Neural cell (in vitro differentiated cells): ENCODE data around the gene C8A. TPM values are rescaled to one million over a fixed set of nuclear protein-coding genes. Genes with fewer than 3 reads are reported as not detected.

Experiments used
- H2AFZ ChIP-seq: fragments of 200-600, 300-800 bp; sonication (generic), shearing (Covaris generic); 2 replicates; pipeline ENCODE4 v1.6.0; 2014; ENCODE audit warnings: low read depth, mild to moderate bottlenecking, antibody characterized with exemption, low read length, moderate library complexity
- H3F3A ChIP-seq: fragments of 200-600 bp; shearing (Covaris generic); 2 replicates; pipeline ENCODE4 v1.6.1; 2016; ENCODE audit warnings: mild to moderate bottlenecking, moderate library complexity, mixed read lengths, antibody characterized with exemption, low read length; ENCODE audit not compliant: insufficient read depth, poor library complexity, severe bottlenecking
- H3K27ac ChIP-seq: fragments of 200-600, 300-800 bp; sonication (generic), shearing (Covaris generic); 2 replicates; pipeline ENCODE4 v1.5.1; 2014; ENCODE audit warnings: mild to moderate bottlenecking, low read length, moderate library complexity
- H3K27me3 ChIP-seq: fragments of 300-800, 200-600 bp; sonication (generic), shearing (Covaris generic); 2 replicates; pipeline ENCODE4 v1.6.0; 2014; ENCODE audit warnings: mild to moderate bottlenecking, low read depth, low read length, moderate library complexity; ENCODE audit not compliant: insufficient read depth
- H3K36me3 ChIP-seq: fragments of 300-800, 200-600 bp; sonication (generic), shearing (Covaris generic); 2 replicates; pipeline ENCODE4 v1.5.1; 2014; ENCODE audit warnings: mild to moderate bottlenecking, antibody characterized with exemption, low read length, moderate library complexity; ENCODE audit not compliant: insufficient read depth
- H3K4me2 ChIP-seq: fragments of 300-800, 200-600 bp; sonication (generic), shearing (Covaris generic); 2 replicates; pipeline ENCODE4 v1.6.0; 2014; ENCODE audit warnings: mild to moderate bottlenecking, low read length
- H3K4me3 ChIP-seq: fragments of 300-800, 200-600 bp; sonication (generic), shearing (Covaris generic); 2 replicates; pipeline ENCODE4 v1.5.1; 2014; ENCODE audit warnings: mild to moderate bottlenecking, low read length, moderate library complexity
- H3K79me2 ChIP-seq: fragments of 200-600 bp; shearing (Covaris generic); replicated peaks from 2 replicates; pipeline ENCODE4 v1.6.0; 2014; ENCODE audit warnings: mild to moderate bottlenecking, low read length, moderate library complexity; ENCODE audit not compliant: insufficient read depth
- H3K9ac ChIP-seq: fragments of 300-800, 200-600 bp; sonication (generic), shearing (Covaris generic); 2 replicates; pipeline ENCODE4 v1.6.1; 2016; ENCODE audit warnings: mild to moderate bottlenecking, low read length, mixed read lengths
- H3K9me2 ChIP-seq: fragments of 200-600 bp; shearing (Covaris generic); 2 replicates; pipeline ENCODE4 v1.6.1; 2016; ENCODE audit warnings: mild to moderate bottlenecking, low read length, mixed read lengths; ENCODE audit not compliant: insufficient read depth
- H3K9me3 ChIP-seq: fragments of 200-600, 300-800 bp; sonication (generic), shearing (Covaris generic); 2 replicates; pipeline ENCODE4 v1.6.1; 2016; ENCODE audit warnings: mild to moderate bottlenecking, mixed run types, low read length, moderate library complexity, mixed read lengths
- H4K20me1 ChIP-seq: fragments of 200-600 bp; shearing (Covaris generic); 2 replicates; pipeline ENCODE4 v1.6.1; 2016; ENCODE audit warnings: mild to moderate bottlenecking, mixed run types; ENCODE audit not compliant: insufficient read depth
- EP300 ChIP-seq: fragments of 450-650 bp; conservative IDR thresholded peaks from 2 replicates; pipeline ENCODE4 v1.6.1; 2014; ENCODE audit warnings: antibody characterized with exemption, mild to moderate bottlenecking, moderate library complexity; ENCODE audit not compliant: poor library complexity, severe bottlenecking
- EZH2 ChIP-seq: fragments of 200-600, 300-800 bp; shearing (Covaris generic), sonication (generic); IDR thresholded peaks from 2 replicates; pipeline ENCODE4 v1.6.1; 2014; ENCODE audit warnings: antibody characterized with exemption, low read length, borderline replicate concordance, mild to moderate bottlenecking; ENCODE audit not compliant: insufficient read depth, poor library complexity, severe bottlenecking
- MXI1 ChIP-seq: fragments of 450-650 bp; conservative IDR thresholded peaks from 2 replicates; pipeline ENCODE4 v1.6.1; 2014; ENCODE audit warnings: antibody characterized with exemption, mild to moderate bottlenecking; ENCODE audit not compliant: poor library complexity, severe bottlenecking
- POLR2AphosphoS5 ChIP-seq: IDR thresholded peaks from 2 replicates; pipeline ENCODE4 v1.6.1; 2012
- RAD21 ChIP-seq: fragments of 450-650 bp; conservative IDR thresholded peaks from 2 replicates; pipeline ENCODE4 v1.6.1; 2014; ENCODE audit warnings: antibody characterized with exemption, mild to moderate bottlenecking, moderate library complexity
- SMC3 ChIP-seq: fragments of 450-650 bp; conservative IDR thresholded peaks from 2 replicates; pipeline ENCODE4 v1.6.1; 2014; ENCODE audit warnings: antibody characterized with exemption, mild to moderate bottlenecking, moderate library complexity; ENCODE audit not compliant: poor library complexity
- TAF1 ChIP-seq: IDR thresholded peaks from 2 replicates; pipeline ENCODE4 v1.6.1; 2012; ENCODE audit warnings: low read depth
- polyA plus RNA-seq: library from polyadenylated mRNA; depleted of rRNA; stranded (reverse); fragments of >200 nt; gene quantifications from 2 replicates; pipeline ENCODE4 v1.2.3, GENCODE V29; 2014
- TF ChIP-seq, protein P1 (sequence below): fragments of 450-650 bp; IDR thresholded peaks from 2 replicates; pipeline ENCODE4 v1.5.1; 2014; ENCODE audit warnings: antibody characterized with exemption, mild to moderate bottlenecking, moderate library complexity; ENCODE audit not compliant: poor library complexity, severe bottlenecking
- TF ChIP-seq, protein P2 (sequence below): IDR thresholded peaks from 2 replicates; pipeline ENCODE4 v1.6.1; 2012; ENCODE audit warnings: borderline replicate concordance

The C8A gene
- polyA plus RNA-seq, 1 donor from 2014 or later = not detected

DNA sequence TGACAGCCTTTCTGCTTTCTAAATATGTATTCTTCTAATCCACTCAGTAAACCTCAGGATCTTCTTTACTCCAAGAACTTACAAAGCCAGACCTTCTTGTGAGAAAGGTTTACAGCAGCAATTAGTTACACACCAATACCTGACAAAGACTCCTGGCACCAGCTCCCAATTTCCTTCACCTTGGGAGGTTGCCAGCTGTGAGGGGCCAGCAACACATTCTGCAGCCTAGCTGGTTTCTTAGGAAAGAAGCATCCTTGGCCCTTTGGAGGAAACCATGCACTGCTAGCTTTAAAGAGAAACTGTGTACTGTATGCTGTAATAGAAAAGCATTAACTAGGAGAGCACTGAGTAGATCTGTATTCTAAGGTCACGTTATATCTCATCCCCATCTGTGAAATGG lies 46.2 kb upstream of the C8A start:
- Histone ChIP-seq H3K4me2 (no peak overlapping the region), H3K9ac (no peak overlapping the region), H3K79me2 (no peaks in the 10 kb centered on the region), H4K20me1 (no peaks in the 10 kb centered on the region), H3K27me3 (no peaks in the 10 kb centered on the region), H3K36me3 (no peaks in the 10 kb centered on the region), H2AFZ (no peak overlapping the region), H3K4me3 (no peak overlapping the region), H3K9me2 (no peaks in the 10 kb centered on the region), H3K27ac (no peak overlapping the region), H3K9me3 (no peaks in the 10 kb centered on the region), H3F3A (no peaks in the 10 kb centered on the region)
- TF ChIP-seq MXI1 (no peak), POLR2AphosphoS5 (no peak), TAF1 (no peak), EP300 (no peak), RAD21 (no peak), SMC3 (no peak), EZH2 (no peak)
- TF ChIP-seq, protein P1, sequence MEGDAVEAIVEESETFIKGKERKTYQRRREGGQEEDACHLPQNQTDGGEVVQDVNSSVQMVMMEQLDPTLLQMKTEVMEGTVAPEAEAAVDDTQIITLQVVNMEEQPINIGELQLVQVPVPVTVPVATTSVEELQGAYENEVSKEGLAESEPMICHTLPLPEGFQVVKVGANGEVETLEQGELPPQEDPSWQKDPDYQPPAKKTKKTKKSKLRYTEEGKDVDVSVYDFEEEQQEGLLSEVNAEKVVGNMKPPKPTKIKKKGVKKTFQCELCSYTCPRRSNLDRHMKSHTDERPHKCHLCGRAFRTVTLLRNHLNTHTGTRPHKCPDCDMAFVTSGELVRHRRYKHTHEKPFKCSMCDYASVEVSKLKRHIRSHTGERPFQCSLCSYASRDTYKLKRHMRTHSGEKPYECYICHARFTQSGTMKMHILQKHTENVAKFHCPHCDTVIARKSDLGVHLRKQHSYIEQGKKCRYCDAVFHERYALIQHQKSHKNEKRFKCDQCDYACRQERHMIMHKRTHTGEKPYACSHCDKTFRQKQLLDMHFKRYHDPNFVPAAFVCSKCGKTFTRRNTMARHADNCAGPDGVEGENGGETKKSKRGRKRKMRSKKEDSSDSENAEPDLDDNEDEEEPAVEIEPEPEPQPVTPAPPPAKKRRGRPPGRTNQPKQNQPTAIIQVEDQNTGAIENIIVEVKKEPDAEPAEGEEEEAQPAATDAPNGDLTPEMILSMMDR = no peak
- TF ChIP-seq, protein P2, sequence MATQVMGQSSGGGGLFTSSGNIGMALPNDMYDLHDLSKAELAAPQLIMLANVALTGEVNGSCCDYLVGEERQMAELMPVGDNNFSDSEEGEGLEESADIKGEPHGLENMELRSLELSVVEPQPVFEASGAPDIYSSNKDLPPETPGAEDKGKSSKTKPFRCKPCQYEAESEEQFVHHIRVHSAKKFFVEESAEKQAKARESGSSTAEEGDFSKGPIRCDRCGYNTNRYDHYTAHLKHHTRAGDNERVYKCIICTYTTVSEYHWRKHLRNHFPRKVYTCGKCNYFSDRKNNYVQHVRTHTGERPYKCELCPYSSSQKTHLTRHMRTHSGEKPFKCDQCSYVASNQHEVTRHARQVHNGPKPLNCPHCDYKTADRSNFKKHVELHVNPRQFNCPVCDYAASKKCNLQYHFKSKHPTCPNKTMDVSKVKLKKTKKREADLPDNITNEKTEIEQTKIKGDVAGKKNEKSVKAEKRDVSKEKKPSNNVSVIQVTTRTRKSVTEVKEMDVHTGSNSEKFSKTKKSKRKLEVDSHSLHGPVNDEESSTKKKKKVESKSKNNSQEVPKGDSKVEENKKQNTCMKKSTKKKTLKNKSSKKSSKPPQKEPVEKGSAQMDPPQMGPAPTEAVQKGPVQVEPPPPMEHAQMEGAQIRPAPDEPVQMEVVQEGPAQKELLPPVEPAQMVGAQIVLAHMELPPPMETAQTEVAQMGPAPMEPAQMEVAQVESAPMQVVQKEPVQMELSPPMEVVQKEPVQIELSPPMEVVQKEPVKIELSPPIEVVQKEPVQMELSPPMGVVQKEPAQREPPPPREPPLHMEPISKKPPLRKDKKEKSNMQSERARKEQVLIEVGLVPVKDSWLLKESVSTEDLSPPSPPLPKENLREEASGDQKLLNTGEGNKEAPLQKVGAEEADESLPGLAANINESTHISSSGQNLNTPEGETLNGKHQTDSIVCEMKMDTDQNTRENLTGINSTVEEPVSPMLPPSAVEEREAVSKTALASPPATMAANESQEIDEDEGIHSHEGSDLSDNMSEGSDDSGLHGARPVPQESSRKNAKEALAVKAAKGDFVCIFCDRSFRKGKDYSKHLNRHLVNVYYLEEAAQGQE = no peak

DNA sequence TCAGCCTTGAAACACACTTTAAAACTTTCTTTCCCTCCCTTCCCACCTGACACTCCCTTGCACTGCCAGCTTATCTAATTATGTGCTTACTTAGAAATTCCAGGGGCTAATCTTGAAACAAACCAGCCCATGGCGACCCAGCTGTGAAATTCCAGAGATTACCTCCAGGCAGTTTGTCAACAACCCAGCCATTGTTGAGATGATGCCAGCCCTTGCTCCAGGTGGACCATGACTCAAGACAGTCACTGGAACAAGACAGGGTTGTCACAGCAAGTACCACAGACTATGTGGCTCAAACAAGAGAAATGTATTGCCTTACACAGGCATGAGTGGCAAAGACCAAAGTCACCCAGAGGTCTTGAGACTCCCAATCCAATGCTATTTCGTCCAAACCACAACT lies 43.3 kb upstream of the C8A start:
- Histone ChIP-seq H3K4me3 (no peak overlapping the region), H3K36me3 (no peaks in the 10 kb centered on the region), H3K9me3 (no peaks in the 10 kb centered on the region), H4K20me1 (no peaks in the 10 kb centered on the region), H3K4me2 (no peak overlapping the region), H3K9ac (no peak overlapping the region), H3K27me3 (no peaks in the 10 kb centered on the region), H3F3A (no peaks in the 10 kb centered on the region), H3K79me2 (no peaks in the 10 kb centered on the region), H2AFZ (no peak overlapping the region), H3K9me2 (no peaks in the 10 kb centered on the region), H3K27ac (no peak overlapping the region)
- TF ChIP-seq SMC3 (no peak), POLR2AphosphoS5 (no peak), EP300 (no peak), EZH2 (no peak), RAD21 (no peak), TAF1 (no peak), MXI1 (no peak)
- TF ChIP-seq, protein P2 = no peak
- TF ChIP-seq, protein P1 = no peak
